ENCODE data around the gene CNST.
A peak's percentile ranks its signal among the peaks of the same experiment; 100 is the strongest.
"Not testable (repeated sequence)": the region's sequence is repeated elsewhere in the genome, so short reads cannot be mapped to it uniquely, and the experiment has no call there.

CNST gene

GRCh38 chr1:246629030-246629429 is 62.8 kb downstream of the CNST start:
- Histone ChIP-seq H3K9me3 (ENCODE audit: insufficient read depth, low read depth, low read length) (no peaks in the 10 kb centered on the region), H3K36me3 (ENCODE audit: insufficient read depth, low read length) (peaks cover 7% of the 10 kb centered on the region), H3K4me1 (ENCODE audit: insufficient read depth, low read length) (no peaks in the 10 kb centered on the region), H3K27me3 (ENCODE audit: insufficient read depth, low read length) (no peaks in the 10 kb centered on the region), H3K9ac (ENCODE audit: low read depth, low read length) (no peak overlapping the region), H3K4me3 (ENCODE audit: low read length) (no peak overlapping the region), H3K27ac (ENCODE audit: low read depth, low read length) (no peak overlapping the region)
- 94% methylated on average over 2 of the region's 2 CpGs for WGBS

- WGBS: 93% methylated on average over 5 of the region's 5 CpGs
- no peaks in the 10 kb centered on the region for H3K4me1 ChIP-seq (ENCODE audit: insufficient read depth, low read length)
- H3K9me3 ChIP-seq (ENCODE audit: insufficient read depth, low read depth, low read length): no peaks in the 10 kb centered on the region
- no peaks in the 10 kb centered on the region for H3K27me3 ChIP-seq (ENCODE audit: insufficient read depth, low read length)
- H3K9ac ChIP-seq (ENCODE audit: low read depth, low read length): no peak overlapping the region
- H3K4me3 ChIP-seq (ENCODE audit: low read length): no peak overlapping the region
- H3K27ac ChIP-seq (ENCODE audit: low read depth, low read length): no peak overlapping the region
- H3K36me3 ChIP-seq (ENCODE audit: insufficient read depth, low read length): peaks cover 10% of the 10 kb centered on the region
Measured at GRCh38 chr1:246629976-246630375, 63.7 kb downstream of the CNST start.

GRCh38 chr1:246631426-246631825 is 65.2 kb downstream of the CNST start:
- Histone ChIP-seq H3K36me3 (ENCODE audit: insufficient read depth, low read length) (peaks cover 11% of the 10 kb centered on the region), H3K4me1 (ENCODE audit: insufficient read depth, low read length) (no peaks in the 10 kb centered on the region), H3K27me3 (ENCODE audit: insufficient read depth, low read length) (no peaks in the 10 kb centered on the region), H3K27ac (ENCODE audit: low read depth, low read length) (no peak overlapping the region), H3K9ac (ENCODE audit: low read depth, low read length) (no peak overlapping the region), H3K4me3 (ENCODE audit: low read length) (no peak overlapping the region), H3K9me3 (ENCODE audit: insufficient read depth, low read depth, low read length) (no peaks in the 10 kb centered on the region)
- WGBS: 89% methylated on average over 1 of the region's 1 CpG

- Histone ChIP-seq H3K9me3 (ENCODE audit: insufficient read depth, low read depth, low read length) (no peaks in the 10 kb centered on the region), H3K27ac (ENCODE audit: low read depth, low read length) (0 out of 2 replicates have a peak overlapping the region, but pooled peaks have one; percentile 13), H3K36me3 (ENCODE audit: insufficient read depth, low read length) (peaks cover 22% of the 10 kb centered on the region), H3K27me3 (ENCODE audit: insufficient read depth, low read length) (no peaks in the 10 kb centered on the region), H3K4me1 (ENCODE audit: insufficient read depth, low read length) (no peaks in the 10 kb centered on the region), H3K9ac (ENCODE audit: low read depth, low read length) (no peak overlapping the region), H3K4me3 (ENCODE audit: low read length) (no peak overlapping the region)
- 96% methylated on average over 13 of the region's 13 CpGs for WGBS
Measured at GRCh38 chr1:246632281-246633168, 66.3 kb downstream of the CNST start.

- H3K9ac ChIP-seq (ENCODE audit: low read depth, low read length); H3K27ac ChIP-seq (ENCODE audit: low read depth, low read length); H3K9me3 ChIP-seq (ENCODE audit: insufficient read depth, low read depth, low read length); H3K27me3 ChIP-seq (ENCODE audit: insufficient read depth, low read length); H3K4me3 ChIP-seq (ENCODE audit: low read length); H3K4me1 ChIP-seq (ENCODE audit: insufficient read depth, low read length): not testable (repeated sequence)
- 95% methylated on average over 18 of the region's 26 CpGs for WGBS
- H3K36me3 ChIP-seq (ENCODE audit: insufficient read depth, low read length): peaks cover 25% of the 10 kb centered on the region
Measured at GRCh38 chr1:246634659-246635058, 68.4 kb downstream of the CNST start.

GRCh38 chr1:246638941-246639655 is 72.8 kb downstream of the CNST start:
- Histone ChIP-seq H3K4me3 (ENCODE audit: low read length) (no peak overlapping the region), H3K36me3 (ENCODE audit: insufficient read depth, low read length) (peaks cover 34% of the 10 kb centered on the region; the same call in 1 of the 2 replicates), H3K9me3 (ENCODE audit: insufficient read depth, low read depth, low read length) (no peaks in the 10 kb centered on the region), H3K4me1 (ENCODE audit: insufficient read depth, low read length) (no peaks in the 10 kb centered on the region), H3K27me3 (ENCODE audit: insufficient read depth, low read length) (no peaks in the 10 kb centered on the region), H3K27ac (ENCODE audit: low read depth, low read length) (no peak overlapping the region), H3K9ac (ENCODE audit: low read depth, low read length) (no peak overlapping the region)
- 97% methylated on average over 16 of the region's 16 CpGs for WGBS

- H3K36me3 ChIP-seq (ENCODE audit: insufficient read depth, low read length): peaks cover 31% of the 10 kb centered on the region; the same call in 1 of the 2 replicates
- H3K27me3 ChIP-seq (ENCODE audit: insufficient read depth, low read length): no peaks in the 10 kb centered on the region
- WGBS: 95% methylated on average over 9 of the region's 9 CpGs
- H3K4me3 ChIP-seq (ENCODE audit: low read length): no peak overlapping the region
- H3K9ac ChIP-seq (ENCODE audit: low read depth, low read length): no peak overlapping the region
- no peaks in the 10 kb centered on the region for H3K9me3 ChIP-seq (ENCODE audit: insufficient read depth, low read depth, low read length)
- no peaks in the 10 kb centered on the region for H3K4me1 ChIP-seq (ENCODE audit: insufficient read depth, low read length)
- H3K27ac ChIP-seq (ENCODE audit: low read depth, low read length): no peak overlapping the region
Measured at GRCh38 chr1:246639732-246640131, 73.5 kb downstream of the CNST start.

GRCh38 chr1:246640747-246641146 is 74.5 kb downstream of the CNST start:
- Histone ChIP-seq H3K9ac (ENCODE audit: low read depth, low read length) (no peak overlapping the region), H3K27ac (ENCODE audit: low read depth, low read length) (no peak overlapping the region), H3K4me1 (ENCODE audit: insufficient read depth, low read length) (no peaks in the 10 kb centered on the region), H3K27me3 (ENCODE audit: insufficient read depth, low read length) (no peaks in the 10 kb centered on the region), H3K36me3 (ENCODE audit: insufficient read depth, low read length) (peaks cover 33% of the 10 kb centered on the region; the same call in 1 of the 2 replicates), H3K4me3 (ENCODE audit: low read length) (no peak overlapping the region), H3K9me3 (ENCODE audit: insufficient read depth, low read depth, low read length) (no peaks in the 10 kb centered on the region)
- 89% methylated on average over 2 of the region's 2 CpGs for WGBS

- Histone ChIP-seq H3K27ac (ENCODE audit: low read depth, low read length) (no peak overlapping the region), H3K4me3 (ENCODE audit: low read length) (no peak overlapping the region), H3K4me1 (ENCODE audit: insufficient read depth, low read length) (no peaks in the 10 kb centered on the region), H3K36me3 (ENCODE audit: insufficient read depth, low read length) (peaks cover 33% of the 10 kb centered on the region; the same call in 1 of the 2 replicates), H3K9me3 (ENCODE audit: insufficient read depth, low read depth, low read length) (no peaks in the 10 kb centered on the region), H3K9ac (ENCODE audit: low read depth, low read length) (no peak overlapping the region), H3K27me3 (ENCODE audit: insufficient read depth, low read length) (no peaks in the 10 kb centered on the region)
- whole genome bisulfite sequencing: 95% methylated on average over 2 of the region's 2 CpGs
Measured at GRCh38 chr1:246641394-246641793, 75.1 kb downstream of the CNST start.

- WGBS: 98% methylated on average over 6 of the region's 6 CpGs
- H3K4me1 ChIP-seq (ENCODE audit: insufficient read depth, low read length): peaks cover 10% of the 10 kb centered on the region
Measured at GRCh38 chr1:246642719-246643118, 76.5 kb downstream of the CNST start.

GRCh38 chr1:246647113-246647512 is 80.9 kb downstream of the CNST start:
- no peak overlapping the region for H3K4me3 ChIP-seq (ENCODE audit: low read length)
- H3K27ac ChIP-seq (ENCODE audit: low read depth, low read length): no peak overlapping the region
- H3K9ac ChIP-seq (ENCODE audit: low read depth, low read length): 0 out of 2 replicates have a peak overlapping the region, but pooled peaks have one; percentile 5

More at GRCh38 chr1:246642719-246643118, 76.5 kb downstream of the CNST start:
- Histone ChIP-seq H3K36me3 (ENCODE audit: insufficient read depth, low read length) (peaks cover 26% of the 10 kb centered on the region), H3K9me3 (ENCODE audit: insufficient read depth, low read depth, low read length) (no peaks in the 10 kb centered on the region), H3K9ac (ENCODE audit: low read depth, low read length) (no peak overlapping the region), H3K27ac (ENCODE audit: low read depth, low read length) (no peak overlapping the region), H3K4me3 (ENCODE audit: low read length) (no peak overlapping the region), H3K27me3 (ENCODE audit: insufficient read depth, low read length) (no peaks in the 10 kb centered on the region)

More at GRCh38 chr1:246647113-246647512, 80.9 kb downstream of the CNST start:
- peaks cover 11% of the 10 kb centered on the region for H3K4me1 ChIP-seq (ENCODE audit: insufficient read depth, low read length)
- H3K36me3 ChIP-seq (ENCODE audit: insufficient read depth, low read length): peaks cover 26% of the 10 kb centered on the region
- 34% methylated on average over 10 of the region's 10 CpGs for WGBS
- H3K9me3 ChIP-seq (ENCODE audit: insufficient read depth, low read depth, low read length): no peaks in the 10 kb centered on the region
- no peaks in the 10 kb centered on the region for H3K27me3 ChIP-seq (ENCODE audit: insufficient read depth, low read length)

Measured in HUES64 (cell line).